Neural cell (in vitro differentiated cells): ENCODE measurements around the gene WNT4.

Experiments used
- CTCF ChIP-seq: fragments of 450-650 bp; IDR thresholded peaks from 2 replicates; pipeline ENCODE4 v1.5.1; 2014; ENCODE audit warnings: antibody characterized with exemption, mild to moderate bottlenecking, moderate library complexity; ENCODE audit not compliant: poor library complexity, severe bottlenecking
- EP300 ChIP-seq: fragments of 450-650 bp; conservative IDR thresholded peaks from 2 replicates; pipeline ENCODE4 v1.6.1; 2014; ENCODE audit warnings: antibody characterized with exemption, mild to moderate bottlenecking, moderate library complexity; ENCODE audit not compliant: poor library complexity, severe bottlenecking
- POLR2AphosphoS5 ChIP-seq: IDR thresholded peaks from 2 replicates; pipeline ENCODE4 v1.6.1; 2012
- RAD21 ChIP-seq: fragments of 450-650 bp; conservative IDR thresholded peaks from 2 replicates; pipeline ENCODE4 v1.6.1; 2014; ENCODE audit warnings: antibody characterized with exemption, mild to moderate bottlenecking, moderate library complexity
- REST ChIP-seq: IDR thresholded peaks from 2 replicates; pipeline ENCODE4 v1.6.1; 2012; ENCODE audit warnings: borderline replicate concordance

- TF ChIP-seq POLR2AphosphoS5 (no peak), REST (no peak), EP300 (no peak), CTCF (no peak), RAD21 (no peak)
These were observed 21.4 kb downstream of the WNT4 start for GRCh38 chr1:22121421-22121911.
